T-cell (primary cell): ENCODE results near the gene LCOR. TPM values are rescaled to one million over a fixed set of nuclear protein-coding genes. Genes with fewer than 3 reads are reported as not detected.

ENCODE experiments used
- ATAC-seq, 4 experiments: fragments of 200-7000 bp in 3 of 4; fragments of 150-1000 bp in 1 of 4; cut with Tn5 transposase; replicated peaks in 1 of 4; 1 replicate in 3 of 4; 2 replicates in 1 of 4; pipeline ENCODE4 v1.10.0; 2021; ENCODE audit warnings: moderate library complexity in 3 of 4, mild to moderate bottlenecking in 2 of 4, moderate number of reproducible peaks in 1 of 4
- CTCF ChIA-PET, 2 donors: fragments of 300-600 bp; sonication (Branson Sonifier 250); formaldehyde crosslinking; loops; one replicate each; lab custom pipeline; 2022; ENCODE audit warnings: antibody characterized with exemption in 2 of 2; lab: Charles Lee
- POLR2A ChIA-PET, 2 donors: fragments of 300-600 bp; sonication (Branson Sonifier 250); formaldehyde crosslinking; loops; one replicate each; lab custom pipeline; 2022; ENCODE audit warnings: antibody characterized with exemption in 2 of 2; lab: Charles Lee
- DNase-seq, 35 experiments: peaks; one replicate each; pipeline versions ENCODE4 v3.0.0 to v3.0.0-alpha.2; 2013 to 2023
- H3K27ac ChIP-seq: one replicate; pipeline ENCODE4 v1.5.1; 2013; ENCODE audit warnings: low read length
- H3K27me3 ChIP-seq, 2 experiments: replicated peaks in 1 of 2; 1 replicate in 1 of 2; 2 replicates in 1 of 2; pipeline versions ENCODE4 v1.6.1 to v1.7.0; 2013; ENCODE audit warnings: low read length in 1 of 2, mixed read lengths in 1 of 2; ENCODE audit not compliant: control insufficient read depth in 2 of 2, insufficient read depth in 2 of 2; ENCODE audit errors: extremely low read depth in 1 of 2
- H3K36me3 ChIP-seq, 2 donors: 1 replicate in 1 of 2; 2 replicates in 1 of 2; pipeline versions ENCODE4 v1.6.1 to v1.7.0; 2013; ENCODE audit warnings: low read length in 1 of 2; ENCODE audit not compliant: control insufficient read depth in 2 of 2, insufficient read depth in 1 of 2; ENCODE audit errors: extremely low read depth in 1 of 2
- H3K4me1 ChIP-seq, 2 experiments: 1 replicate in 1 of 2; 2 replicates in 1 of 2; pipeline versions ENCODE4 v1.6.1 to v1.7.0; 2013; ENCODE audit warnings: low read length in 2 of 2, mixed read lengths in 1 of 2; ENCODE audit not compliant: insufficient read depth in 2 of 2, control insufficient read depth in 1 of 2; ENCODE audit errors: extremely low read depth in 1 of 2
- H3K4me3 ChIP-seq, 2 donors: 1 replicate in 1 of 2; 2 replicates in 1 of 2; pipeline versions ENCODE4 v1.5.1 to v1.7.0; 2013; ENCODE audit warnings: mild to moderate bottlenecking in 2 of 2, low read length in 1 of 2, moderate library complexity in 1 of 2; ENCODE audit not compliant: control insufficient read depth in 1 of 2; ENCODE audit errors: extremely low read depth in 1 of 2
- H3K9me3 ChIP-seq: 2 replicates; pipeline ENCODE4 v1.7.0; 2013
- H3K27ac Mint-ChIP-seq, 2 donors: one replicate each; pipeline ENCODE4 v1.8.0; 2020 to 2021; ENCODE audit warnings: mild to moderate bottlenecking in 2 of 2, mixed read lengths in 2 of 2
- H3K27me3 Mint-ChIP-seq, 2 donors: one replicate each; pipeline ENCODE4 v1.8.0; 2021 to 2022; ENCODE audit warnings: mixed read lengths in 2 of 2
- H3K36me3 Mint-ChIP-seq: one replicate; pipeline ENCODE4 v1.8.0; 2021; ENCODE audit warnings: mixed read lengths
- H3K4me1 Mint-ChIP-seq, 3 donors: one replicate each; pipeline ENCODE4 v1.8.0; 2020 to 2022; ENCODE audit warnings: mixed read lengths in 3 of 3, mild to moderate bottlenecking in 1 of 3
- H3K4me3 Mint-ChIP-seq, 3 donors: one replicate each; pipeline ENCODE4 v1.8.0; 2020 to 2022; ENCODE audit warnings: mild to moderate bottlenecking in 3 of 3, mixed read lengths in 3 of 3, moderate library complexity in 3 of 3
- H3K9me3 Mint-ChIP-seq, 3 donors: one replicate each; pipeline ENCODE4 v1.8.0; 2020 to 2022; ENCODE audit warnings: mixed read lengths in 3 of 3
- WGBS: methylation state at CpG from one replicate; pipeline ENCODE4 v1.1.5; 2013; ENCODE audit warnings: missing lambda C conversion rate; ENCODE audit not compliant: insufficient coverage; 5-methylcytosine and 5-hydroxymethylcytosine counted together
- total RNA-seq, 35 experiments: library from RNA in 6 of 35; stranded (reverse) in 6 of 35; fragments of 120-200 nt in 1 of 35; gene quantifications; one replicate each; pipeline versions ENCODE4 v1.2.1 to v1.2.4 and lab custom pipeline; 2013 to 2026

The LCOR gene
- total RNA-seq, 5 donors from 2014 or later (not counting 1 experiment from before 2014, with no cell fraction given) = 32.0 to 67.3 (median 38.0) TPM

- ATAC-seq = no peak
- Histone ChIP-seq H3K9me3 (no peaks in the 10 kb centered on the region), H3K27me3 (peaks cover 0 to 20% of the 10 kb centered on the region in 2 experiments), H3K36me3 (no peaks in the 10 kb centered on the region), H3K27ac (no peak overlapping the region), H3K4me1 (no peaks in the 10 kb centered on the region), H3K4me3 (no peak overlapping the region)
- POLR2A ChIA-PET = no interaction called here
- 76% methylated on average over 6 of the region's 6 CpGs for WGBS
- H3K9me3 Mint-ChIP-seq = peaks cover 12 to 22% (median 16%) of the 10 kb centered on the region in 3 donors
- DNase-seq = no peak
- no peak overlapping the region for H3K27ac Mint-ChIP-seq
- H3K27me3 Mint-ChIP-seq = peaks cover 5 to 6% of the 10 kb centered on the region in 2 donors
- CTCF ChIA-PET = no interaction called here
- H3K36me3 Mint-ChIP-seq = peaks cover 4% of the 10 kb centered on the region
- H3K4me3 Mint-ChIP-seq = no peak overlapping the region
- no peaks in the 10 kb centered on the region for H3K4me1 Mint-ChIP-seq
These were observed 174.3 kb downstream of the LCOR start for GRCh38 chr10:97006364-97006763.

- no CpG with 5 or more reads among the region's 1 CpG for WGBS
- no peak overlapping the region for H3K27ac ChIP-seq
- Mint-ChIP-seq H3K36me3 (peaks cover 4% of the 10 kb centered on the region), H3K4me1 (no peaks in the 10 kb centered on the region), H3K4me3 (no peak overlapping the region), H3K9me3 (peaks cover 12 to 22% (median 16%) of the 10 kb centered on the region in 3 donors), H3K27me3 (peaks cover 1 to 5% of the 10 kb centered on the region in 2 donors), H3K27ac (no peak overlapping the region)
- no peaks in the 10 kb centered on the region for H3K4me1 ChIP-seq
- ChIA-PET CTCF (no interaction called here), POLR2A (no interaction called here)
- no peak overlapping the region for H3K4me3 ChIP-seq
- ATAC-seq = no peak
- H3K27me3 ChIP-seq = peaks cover 0 to 16% of the 10 kb centered on the region in 2 experiments
- DNase-seq = no peak
- H3K36me3 ChIP-seq = no peaks in the 10 kb centered on the region
- no peaks in the 10 kb centered on the region for H3K9me3 ChIP-seq
These were observed 175.3 kb downstream of the LCOR start for GRCh38 chr10:97007417-97007816.

GRCh38 chr10:97010695-97011206 is 178.7 kb downstream of the LCOR start:
- Mint-ChIP-seq H3K36me3 (no peaks in the 10 kb centered on the region), H3K27ac (no peak overlapping the region), H3K4me1 (peaks cover 2 to 5% (median 4%) of the 10 kb centered on the region in 3 donors), H3K9me3 (peaks cover 11 to 17% (median 12%) of the 10 kb centered on the region in 3 donors), H3K27me3 (peaks cover 0 to under 1% of the 10 kb centered on the region in 2 donors), H3K4me3 (no peak overlapping the region)
- ChIA-PET CTCF (interaction anchor here in 1 of 2 donors (0.5 kb wide), 1 partner anchor 15 kb away, joined by 3 read pairs; no protein-coding TSS in a partner anchor), POLR2A (no interaction called here)
- DNase-seq (no peak), ATAC-seq (no peak)
- no peak overlapping the region for H3K4me3 ChIP-seq
- H3K9me3 ChIP-seq = no peaks in the 10 kb centered on the region
- H3K27me3 ChIP-seq = no peaks in the 10 kb centered on the region
- WGBS = 48% methylated on average over 2 of the region's 4 CpGs
- no peaks in the 10 kb centered on the region for H3K4me1 ChIP-seq
- no peak overlapping the region for H3K27ac ChIP-seq
- no peaks in the 10 kb centered on the region for H3K36me3 ChIP-seq

GRCh38 chr10:97011397-97011796 is 179.3 kb downstream of the LCOR start:
- Mint-ChIP-seq H3K36me3 (no peaks in the 10 kb centered on the region), H3K4me1 (peaks cover 2 to 5% (median 4%) of the 10 kb centered on the region in 3 donors), H3K27ac (no peak overlapping the region), H3K27me3 (no peaks in the 10 kb centered on the region), H3K4me3 (no peak overlapping the region), H3K9me3 (peaks cover 10 to 15% (median 10%) of the 10 kb centered on the region in 3 donors)
- ATAC-seq (no peak), DNase-seq (no peak)
- Histone ChIP-seq H3K9me3 (no peaks in the 10 kb centered on the region), H3K27me3 (no peaks in the 10 kb centered on the region), H3K4me3 (no peak overlapping the region), H3K27ac (no peak overlapping the region), H3K4me1 (peaks cover 0 to 1% of the 10 kb centered on the region in 2 experiments), H3K36me3 (no peaks in the 10 kb centered on the region)
- POLR2A ChIA-PET = no interaction called here
- CTCF ChIA-PET = interaction anchor here in 1 of 2 donors (0.5 kb wide), 1 partner anchor 14 kb away, joined by 3 read pairs; no protein-coding TSS in a partner anchor

- Mint-ChIP-seq H3K36me3 (no peaks in the 10 kb centered on the region), H3K27me3 (no peaks in the 10 kb centered on the region), H3K4me3 (no peak overlapping the region), H3K9me3 (peaks cover 0 to 4% (median 4%) of the 10 kb centered on the region in 3 donors), H3K4me1 (peaks cover 11 to 15% (median 14%) of the 10 kb centered on the region in 3 donors), H3K27ac (no peak overlapping the region)
- ChIA-PET CTCF (interaction anchor here in 1 of 2 donors (0.5 kb wide), 1 partner anchor 11 kb away, joined by 3 read pairs; no protein-coding TSS in a partner anchor), POLR2A (no interaction called here)
- Histone ChIP-seq H3K4me1 (peaks cover 0 to 9% of the 10 kb centered on the region in 2 experiments), H3K9me3 (no peaks in the 10 kb centered on the region), H3K27ac (no peak overlapping the region), H3K36me3 (no peaks in the 10 kb centered on the region), H3K27me3 (no peaks in the 10 kb centered on the region), H3K4me3 (no peak overlapping the region)
- DNase-seq (no peak), ATAC-seq (no peak)
- 86% methylated on average over 8 of the region's 8 CpGs for WGBS
These were observed 180.4 kb downstream of the LCOR start for GRCh38 chr10:97012470-97012869.

GRCh38 chr10:97013568-97013967 is 181.5 kb downstream of the LCOR start:
- CTCF ChIA-PET = no interaction called here
- no peaks in the 10 kb centered on the region for H3K27me3 Mint-ChIP-seq

More at GRCh38 chr10:97013568-97013967, 181.5 kb downstream of the LCOR start:
- DNase-seq = no peak
- POLR2A ChIA-PET = no interaction called here
- Histone ChIP-seq H3K4me1 (peaks cover 0 to 9% of the 10 kb centered on the region in 2 experiments), H3K4me3 (no peak overlapping the region), H3K36me3 (no peaks in the 10 kb centered on the region), H3K27me3 (peaks cover 0 to 5% of the 10 kb centered on the region in 2 experiments), H3K9me3 (no peaks in the 10 kb centered on the region), H3K27ac (no peak overlapping the region)
- 88% methylated on average over 4 of the region's 8 CpGs for WGBS
- ATAC-seq = no peak
- no peaks in the 10 kb centered on the region for H3K9me3 Mint-ChIP-seq
- no peaks in the 10 kb centered on the region for H3K36me3 Mint-ChIP-seq
- H3K4me3 Mint-ChIP-seq = no peak overlapping the region
- H3K27ac Mint-ChIP-seq = no peak overlapping the region
- H3K4me1 Mint-ChIP-seq = peaks cover 11 to 17% (median 15%) of the 10 kb centered on the region in 3 donors
